Left lung (tissue), 10 donors: ENCODE measurements around the gene SH3BP5L. TPM values are rescaled to one million over a fixed set of nuclear protein-coding genes. Genes with fewer than 3 reads are reported as not detected.

Source experiments
- ATAC-seq: fragments of 200-7000 bp; cut with Tn5 transposase; one replicate; pipeline ENCODE4 v1.9.1; 2020; ENCODE audit warnings: moderate library complexity
- DNase-seq, 4 donors: peaks; one replicate each; pipeline ENCODE4 v3.0.0-alpha.2; 2013 to 2020
- H3K27ac ChIP-seq, 2 donors: fragments of 200-600 bp; sonication (generic) in 1 of 2; one replicate each; pipeline versions ENCODE4 v1.5.0 to v1.8.0; 2020 to 2021
- H3K27me3 ChIP-seq, 2 donors: fragments of 200-600 bp; sonication (generic) in 1 of 2; one replicate each; pipeline versions ENCODE4 v1.5.0 to v1.8.0; 2020 to 2021
- H3K36me3 ChIP-seq, 2 donors: fragments of 200-600 bp; sonication (generic) in 1 of 2; one replicate each; pipeline versions ENCODE4 v1.5.0 to v1.8.0; 2020 to 2021
- H3K4me1 ChIP-seq, 2 donors: fragments of 200-600 bp; one replicate each; pipeline ENCODE4 v1.8.0; 2021
- H3K4me3 ChIP-seq, 2 donors: fragments of 200-600 bp; sonication (generic) in 1 of 2; one replicate each; pipeline versions ENCODE4 v1.5.0 to v1.8.0; 2020 to 2021; ENCODE audit warnings: mild to moderate bottlenecking in 1 of 2
- H3K9me3 ChIP-seq, 2 donors: fragments of 200-600 bp; sonication (generic) in 1 of 2; one replicate each; pipeline versions ENCODE4 v1.5.0 to v1.8.0; 2020 to 2021
- CTCF ChIP-seq, 2 donors: fragments of 200-600 bp; sonication (generic) in 1 of 2; IDR thresholded peaks; one replicate each; pipeline versions ENCODE4 v1.5.0 to v1.8.0; 2021; ENCODE audit warnings: antibody characterized with exemption in 2 of 2
- intact Hi-C, 2 donors: fragments of 100-400 bp; cut with DNase I; formaldehyde crosslinking; loops; one replicate each; pipeline versions ENCODE4 v1.11.2 to v1.14.2; 2022
- polyA plus RNA-seq, 6 donors: library from polyadenylated mRNA; unstranded; fragments of 120-200 nt; gene quantifications; one replicate each; pipeline ENCODE4 v1.2.1, GENCODE V29; 2013; ENCODE audit not compliant: insufficient read length in 6 of 6
- total RNA-seq, 2 donors: library from RNA; stranded (reverse); fragmentation: NEBNext Ultra II Directional; extraction: Animal tissue kit (Norgen Biotek cat#: 25700); gene quantifications; one replicate each; pipeline ENCODE4 v1.2.1, GENCODE V29; 2021
- donor health status: DM: no; HTN: yes; CAD: no.
- donor health status: DM: no; HTN: no; CAD: no.

The SH3BP5L gene
- total and polyA plus RNA-seq, 8 donors: 23.0 to 26.5 (median 23.9) TPM

- Histone ChIP-seq H3K4me3 (no peak overlapping the region), H3K9me3 (no peaks in the 10 kb centered on the region), H3K36me3 (peaks cover 0 to 45% of the 10 kb centered on the region in 2 donors), H3K27me3 (no peaks in the 10 kb centered on the region), H3K27ac (peak overlapping the region in 1 of 2 donors; percentile 22), H3K4me1 (peaks cover 5 to 39% of the 10 kb centered on the region in 2 donors)
- intact Hi-C loops: no loop called here
- no peak for TF ChIP-seq CTCF (IDR thresholded peaks at IDR 0.05)
- DNase-seq (no peak), ATAC-seq (no peak)
Measured at GRCh38 chr1:248842781-248843331, 17.1 kb upstream of the SH3BP5L start.

- H3K27me3 ChIP-seq: no peaks in the 10 kb centered on the region
- no peak overlapping the region for H3K4me3 ChIP-seq
- peak; percentile 26 to 34 for TF ChIP-seq CTCF (IDR thresholded peaks at IDR 0.05)
- DNase-seq (peak in 1 of 4 donors; percentile 66), ATAC-seq (no peak)
- H3K27ac ChIP-seq: peak overlapping the region; percentile 7 to 22
- H3K36me3 ChIP-seq: peaks cover 0 to 35% of the 10 kb centered on the region in 2 donors
- no peaks in the 10 kb centered on the region for H3K9me3 ChIP-seq
- peaks cover 10 to 49% of the 10 kb centered on the region in 2 donors for H3K4me1 ChIP-seq
- intact Hi-C loops: no loop called here
Measured at GRCh38 chr1:248841702-248842395, 16.1 kb upstream of the SH3BP5L start.

- Histone ChIP-seq H3K4me3 (no peak overlapping the region), H3K27ac (no peak overlapping the region), H3K36me3 (peaks cover 0 to 26% of the 10 kb centered on the region in 2 donors), H3K9me3 (no peaks in the 10 kb centered on the region), H3K4me1 (peaks cover 10 to 49% of the 10 kb centered on the region in 2 donors), H3K27me3 (no peaks in the 10 kb centered on the region)
- no peak for ATAC-seq
- no peak for TF ChIP-seq CTCF (IDR thresholded peaks at IDR 0.05)
- no peak for DNase-seq
- intact Hi-C loops: no loop called here
Measured at GRCh38 chr1:248840946-248841345, 15.2 kb upstream of the SH3BP5L start.

- peak overlapping the region; percentile 100 for H3K27ac ChIP-seq
- H3K9me3 ChIP-seq: no peaks in the 10 kb centered on the region
- DNase-seq (no peak), ATAC-seq (no peak)
- intact Hi-C loops: no loop called here
- H3K4me1 ChIP-seq: peaks cover 10 to 49% of the 10 kb centered on the region in 2 donors
- H3K36me3 ChIP-seq: peaks cover 0 to 8% of the 10 kb centered on the region in 2 donors
- H3K4me3 ChIP-seq: peak overlapping the region; percentile 77 to 86
- no peak for TF ChIP-seq CTCF (IDR thresholded peaks at IDR 0.05)
- H3K27me3 ChIP-seq: no peaks in the 10 kb centered on the region
Measured at GRCh38 chr1:248839168-248839555, 13.4 kb upstream of the SH3BP5L start.

- DNase-seq: peak; percentile 92 to 97 (median 92)
- peaks cover 10 to 49% of the 10 kb centered on the region in 2 donors for H3K4me1 ChIP-seq
- peaks cover 0 to 7% of the 10 kb centered on the region in 2 donors for H3K36me3 ChIP-seq
- peak overlapping the region; percentile 100 for H3K27ac ChIP-seq
- no peak for TF ChIP-seq CTCF (IDR thresholded peaks at IDR 0.05)
- no peaks in the 10 kb centered on the region for H3K27me3 ChIP-seq
- no peaks in the 10 kb centered on the region for H3K9me3 ChIP-seq
- peak overlapping the region; percentile 77 to 86 for H3K4me3 ChIP-seq
- intact Hi-C loops: no loop called here
- ATAC-seq: peak; percentile 82
Measured at GRCh38 chr1:248838357-248839167, 12.8 kb upstream of the SH3BP5L start.
